Hypothalamus (tissue), 51 donors: ENCODE results near the gene USP2.

Experiments
- DNase-seq, 51 donors: peaks; one replicate each; lab custom pipeline; 2025; lab: John Stamatoyannopoulos, UW

Gene USP2

DNA sequence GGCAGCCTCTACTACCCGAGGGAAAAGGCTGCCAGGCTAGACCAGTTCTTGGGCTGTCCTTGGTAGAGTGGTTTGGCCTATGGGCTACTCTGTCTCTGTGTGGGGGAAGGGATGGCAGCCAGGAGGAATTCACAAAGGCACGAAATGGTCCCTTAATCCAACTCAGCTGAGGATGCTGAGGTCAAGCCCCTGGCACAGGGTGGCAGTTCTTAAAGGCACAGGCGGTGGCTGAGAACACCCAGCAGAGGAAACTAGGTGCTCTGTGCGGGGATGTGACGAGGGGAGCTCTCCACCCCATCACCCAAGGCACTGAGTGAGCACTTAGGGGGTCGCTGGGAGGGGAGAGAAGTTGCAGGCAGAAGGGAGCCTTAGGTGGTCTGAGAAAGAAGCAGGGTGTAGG lies 34.9 kb downstream of the USP2 start, which contains the start of gene MFRP:
TSS of gene MFRP (minus strand) at position 101 of the 400 bp plus-strand sequence. CDS start 192 bp downstream, outside the sequence.
- DNase-seq: no peak

- DNase-seq: no peak
Measured at GRCh38 chr11:119345685-119346084, 35.8 kb downstream of the USP2 start.

- DNase-seq: no peak
Measured at GRCh38 chr11:119344291-119345010, 37.0 kb downstream of the USP2 start.

DNA sequence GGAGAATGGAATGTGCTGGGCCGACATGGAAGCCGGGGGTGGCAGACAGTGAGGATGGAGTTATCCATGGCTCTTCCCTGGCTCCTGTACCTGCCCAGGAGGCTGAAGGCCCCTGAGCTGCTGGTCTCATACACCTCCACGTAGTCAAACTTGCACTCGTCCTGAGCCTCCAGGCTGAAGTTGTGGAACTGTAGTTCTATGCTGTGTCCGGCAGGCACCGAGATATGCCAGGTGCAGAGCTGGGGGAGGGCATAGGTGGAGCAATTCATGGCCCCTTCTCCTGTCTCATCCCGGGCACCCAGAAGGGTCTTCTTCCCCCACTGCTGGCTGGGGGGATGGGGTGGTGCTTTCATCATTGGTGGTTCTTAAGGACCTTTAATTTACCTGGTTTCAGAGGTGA lies 37.8 kb downstream of the USP2 start:
- DNase-seq: no peak

DNA sequence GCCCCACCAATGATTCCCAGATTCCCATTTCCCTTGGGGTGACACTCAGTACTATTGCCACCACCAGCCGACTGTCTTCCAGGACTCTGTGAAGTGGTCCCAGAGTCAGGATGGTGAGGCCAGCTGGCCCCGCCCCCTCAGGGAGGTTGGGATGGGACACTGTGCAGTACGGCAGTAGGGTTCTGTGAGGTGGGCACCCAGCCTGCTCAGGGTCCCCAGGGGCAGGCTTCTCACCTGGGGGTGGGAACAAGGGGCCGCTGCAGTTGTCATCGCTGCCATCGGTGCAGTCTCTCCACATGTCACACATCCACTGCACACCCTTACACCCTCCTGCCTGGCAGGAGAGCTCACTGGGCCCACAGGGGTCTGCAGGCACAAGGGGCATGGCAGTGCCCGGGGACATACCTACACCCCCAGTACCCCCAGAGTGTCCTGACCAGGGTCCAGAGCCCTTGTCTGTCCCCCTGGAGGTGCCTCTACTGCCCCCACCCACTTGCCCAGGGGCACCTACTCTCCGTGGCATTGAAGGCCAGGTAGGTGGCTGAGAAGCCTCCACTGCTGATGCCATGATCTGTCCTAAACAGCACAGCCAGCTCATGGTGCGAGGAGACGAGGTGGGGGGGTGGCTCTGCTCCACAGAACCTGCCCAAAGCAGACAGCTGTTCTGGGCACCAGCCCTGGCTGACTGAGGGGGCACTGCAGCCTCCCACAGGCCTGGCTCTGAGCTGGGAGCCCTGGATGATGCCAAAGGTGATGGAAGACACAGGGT lies 38.9 kb downstream of the USP2 start:
- no peak for DNase-seq

DNA sequence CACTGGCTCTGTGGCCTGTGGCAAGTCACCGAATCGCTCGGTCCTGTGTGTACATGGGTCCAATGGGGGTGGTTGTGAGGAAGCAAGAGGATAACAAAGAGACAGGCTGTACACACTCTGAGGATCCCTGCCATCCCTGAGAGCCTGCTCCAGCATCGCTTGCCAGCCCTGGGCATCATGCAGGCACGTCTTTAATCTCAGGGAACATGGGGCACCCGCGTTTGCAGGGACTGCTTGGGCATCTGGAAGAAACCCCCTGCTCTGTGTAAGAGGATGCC lies 39.5 kb downstream of the USP2 start:
- no peak for DNase-seq

- peak in 7 of 51 donors; percentile 31 to 42 (median 37) for DNase-seq
Measured at GRCh38 chr11:119341222-119342022, 40.1 kb downstream of the USP2 start.

DNA sequence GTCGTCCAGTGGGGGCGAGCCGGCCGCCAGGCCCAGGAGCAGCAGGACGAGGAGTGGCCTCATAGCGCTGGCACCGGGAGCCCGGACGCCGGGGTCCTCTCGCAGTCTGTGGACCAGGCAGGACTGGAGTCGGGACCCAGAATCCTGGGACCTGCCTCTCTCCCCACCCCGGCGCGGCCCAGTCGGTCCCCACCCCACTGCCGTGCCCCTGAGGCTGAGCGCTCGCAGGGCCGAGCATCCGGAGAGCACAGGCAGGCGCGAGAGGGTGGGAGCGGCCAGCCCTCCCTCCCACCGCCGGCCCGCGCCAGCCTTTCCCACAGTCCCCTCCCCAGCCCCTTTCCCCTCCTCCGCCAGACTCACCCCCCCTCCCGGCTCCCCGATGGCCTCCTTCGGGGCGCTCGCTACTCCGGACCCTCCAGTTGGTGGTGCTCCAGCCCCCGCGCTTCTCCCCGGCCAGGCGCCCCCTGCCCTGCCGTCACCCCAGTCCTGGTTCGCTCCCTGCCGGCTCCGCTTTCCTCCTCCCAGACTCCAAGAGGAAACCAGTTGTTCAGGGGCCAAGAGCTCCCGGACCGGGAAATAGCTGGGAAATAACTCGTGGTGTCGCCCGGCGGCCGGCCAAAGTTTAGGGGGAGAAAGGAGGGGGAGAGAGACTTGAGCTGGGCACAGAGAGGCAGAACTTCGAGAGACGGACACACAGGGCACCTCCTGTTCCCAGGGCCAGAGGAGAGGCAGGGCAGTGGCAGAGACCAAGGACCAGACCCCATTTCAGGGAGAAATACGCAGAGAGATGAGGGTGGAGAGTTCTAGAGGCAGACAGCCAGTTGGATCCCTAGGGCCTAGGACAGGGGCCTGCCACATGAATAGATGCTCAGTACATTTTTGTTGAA lies 40.9 kb downstream of the USP2 start, which contains the start of gene C1QTNF5:
TSS of gene C1QTNF5 (minus strand) at position 549 of the 887 bp plus-strand sequence. CDS start at position 63, 486 bp downstream.
- DNase-seq: peak in 40 of 51 donors; percentile 40 to 83 (median 72)

DNA sequence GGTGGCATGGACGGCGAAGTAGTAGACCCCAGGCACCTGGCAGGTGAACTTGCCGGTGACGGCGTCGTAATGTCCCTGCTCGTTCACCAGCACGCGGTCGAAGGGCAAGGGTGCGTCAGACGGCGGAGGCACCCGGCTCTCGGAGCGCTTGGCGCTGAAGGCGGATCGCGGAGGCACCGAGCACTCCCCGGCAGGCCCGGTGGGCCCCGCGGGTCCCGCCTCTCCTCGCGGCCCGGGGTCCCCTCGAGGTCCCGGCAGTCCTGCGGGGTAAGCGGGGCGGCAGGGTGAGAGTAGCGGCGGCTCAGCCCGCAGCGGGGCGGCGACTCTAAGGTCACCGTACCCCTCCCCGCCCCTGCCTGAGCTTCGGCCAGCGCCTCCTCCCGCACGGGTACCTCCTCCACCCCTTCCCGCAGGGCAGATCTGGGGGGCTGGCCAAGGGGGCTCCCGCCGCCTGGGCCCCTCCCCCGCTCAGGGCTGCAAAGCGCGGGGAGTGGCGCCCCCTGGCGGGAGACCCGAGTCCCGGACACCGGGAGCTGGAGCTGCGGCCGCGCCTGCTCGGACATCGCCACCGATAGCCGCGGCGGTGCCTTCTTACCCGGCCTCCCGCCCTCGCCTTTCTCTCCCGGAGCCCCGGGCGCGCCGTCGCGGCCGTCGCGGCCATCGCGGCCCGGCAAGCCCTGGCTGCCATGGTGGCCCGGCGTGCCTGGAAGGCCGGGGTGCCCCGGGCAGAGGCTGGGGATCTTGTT lies 41.7 kb downstream of the USP2 start:
- DNase-seq: peak in 42 of 51 donors; percentile 31 to 88 (median 66)

DNA sequence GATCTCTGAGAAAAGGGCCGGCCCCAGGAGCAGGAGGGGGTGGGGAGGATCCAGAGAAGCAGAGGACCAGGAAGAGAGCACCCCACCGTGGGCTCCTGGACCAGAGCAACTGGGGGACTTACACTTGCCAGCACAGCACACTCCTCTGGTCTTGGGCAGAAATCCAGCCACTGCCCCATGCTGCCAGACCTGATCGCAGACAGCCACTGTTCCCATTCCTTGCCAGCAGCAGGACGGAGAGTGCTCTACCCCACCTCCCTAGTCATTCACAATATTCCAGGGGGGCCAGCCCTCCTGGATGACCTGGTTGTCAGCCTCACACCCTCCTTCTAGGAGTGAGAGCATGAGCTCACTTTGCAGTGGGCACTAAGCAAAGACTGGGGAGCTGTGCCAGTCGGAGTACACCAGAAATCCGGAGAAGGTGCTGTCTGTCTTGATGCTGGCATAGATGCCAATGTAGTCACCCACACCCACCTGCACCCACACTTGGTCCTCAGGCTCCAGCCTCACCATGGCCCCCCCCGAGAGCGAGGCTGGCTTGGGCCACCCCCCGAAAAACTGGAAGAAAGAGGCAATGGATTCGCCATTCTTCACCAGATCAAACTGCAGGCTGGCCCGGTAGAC lies 42.4 kb downstream of the USP2 start:
- peak in 2 of 51 donors; percentile 16 to 37 for DNase-seq

DNA sequence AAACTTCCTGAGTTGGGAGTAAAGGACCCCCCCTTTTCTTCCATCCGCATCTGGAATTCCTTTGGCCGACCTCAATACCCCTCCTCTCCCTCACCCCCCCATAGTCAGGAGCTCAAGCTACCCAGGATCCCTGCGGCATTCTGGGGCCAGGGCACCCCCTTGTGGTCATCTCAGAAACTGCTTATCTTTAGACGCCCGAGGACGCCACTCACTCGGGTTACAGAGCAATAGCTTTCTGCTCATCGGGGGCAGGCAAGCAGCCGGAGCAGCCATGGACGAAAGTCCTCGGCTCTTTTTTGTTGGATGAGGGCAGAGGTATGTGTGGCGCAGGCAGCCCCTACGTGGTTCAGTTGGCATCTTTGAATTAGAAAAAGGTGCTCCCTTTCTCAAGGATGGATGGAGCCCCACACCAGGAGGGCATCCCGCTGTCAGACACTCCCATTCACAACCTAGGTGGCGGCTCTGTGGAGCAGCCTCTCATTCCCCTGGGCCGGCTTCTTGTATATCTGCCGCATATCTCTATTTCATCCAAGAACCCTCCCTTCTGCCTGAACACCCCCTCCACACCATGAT lies 43.1 kb downstream of the USP2 start:
- peak in 41 of 51 donors; percentile 10 to 85 (median 63) for DNase-seq

GRCh38 chr11:119337581-119338317 lies 43.7 kb downstream of the USP2 start:
- DNase-seq: peak in 1 of 51 donors; percentile 29

GRCh38 chr11:119336744-119337469 lies 44.6 kb downstream of the USP2 start:
- no peak for DNase-seq

DNA sequence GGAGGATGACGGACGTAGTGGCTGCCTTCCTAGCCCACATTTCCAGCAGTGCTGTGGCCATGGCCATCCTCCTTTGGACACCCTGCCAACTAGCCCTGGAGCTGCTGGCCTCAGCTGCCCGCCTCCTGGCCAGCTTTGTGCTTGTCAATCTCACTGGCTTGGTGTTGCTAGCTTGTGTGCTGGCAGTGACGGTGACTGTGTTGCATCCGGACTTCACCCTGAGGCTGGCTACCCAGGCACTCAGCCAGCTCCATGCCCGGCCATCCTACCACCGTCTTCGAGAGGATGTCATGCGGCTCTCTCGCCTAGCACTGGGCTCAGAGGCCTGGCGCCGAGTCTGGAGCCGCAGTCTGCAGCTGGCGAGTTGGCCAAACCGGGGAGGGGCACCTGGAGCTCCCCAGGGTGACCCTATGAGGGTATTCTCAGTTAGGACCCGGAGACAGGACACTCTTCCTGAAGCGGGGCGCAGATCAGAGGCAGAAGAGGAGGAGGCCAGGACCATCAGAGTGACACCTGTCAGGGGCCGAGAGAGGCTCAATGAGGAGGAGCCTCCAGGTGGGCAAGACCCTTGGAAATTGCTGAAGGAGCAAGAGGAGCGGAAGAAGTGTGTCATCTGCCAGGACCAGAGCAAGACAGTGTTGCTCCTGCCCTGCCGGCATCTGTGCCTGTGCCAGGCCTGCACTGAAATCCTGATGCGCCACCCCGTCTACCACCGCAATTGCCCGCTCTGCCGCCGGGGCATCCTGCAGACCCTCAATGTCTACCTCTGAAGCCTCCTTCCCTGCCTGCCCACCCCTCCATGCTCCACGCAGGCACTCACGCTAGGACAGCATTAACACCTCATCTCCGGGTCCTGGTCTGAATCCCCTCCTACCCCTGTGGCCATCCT lies 45.6 kb downstream of the USP2 start:
- DNase-seq: peak in 19 of 51 donors; percentile 11 to 69 (median 43)

GRCh38 chr11:119335091-119335654 lies 46.3 kb downstream of the USP2 start:
- DNase-seq: no peak
